Keratinocyte (primary cell): ENCODE data around the gene RNF115. TPM values are rescaled to one million over a fixed set of nuclear protein-coding genes. Genes with fewer than 3 reads are reported as not detected.
A peak's percentile ranks its signal among the peaks of the same experiment; 100 is the strongest.

Source experiments
- DNase-seq: peaks from one replicate; pipeline ENCODE4 v3.0.0-alpha.2; 2011; ENCODE audit warnings: low read depth, missing footprints, low spot score
- FAIRE-seq: peaks from 2 replicates; lab custom pipeline; 2011; peaks lifted over from hg19 to GRCh38; lab: Jason Lieb, UNC
- H2AFZ ChIP-seq: 2 replicates; pipeline ENCODE4 v1.6.0; 2012; ENCODE audit warnings: low read length, control low read depth, inconsistent platforms; ENCODE audit not compliant: control insufficient read depth
- H3K27ac ChIP-seq: 2 replicates; pipeline ENCODE4 v1.5.1; 2011; ENCODE audit warnings: low read length; ENCODE audit not compliant: control insufficient read depth, insufficient read depth
- H3K27me3 ChIP-seq: 3 replicates; pipeline ENCODE4 v1.6.0; 2011; ENCODE audit warnings: low read length; ENCODE audit not compliant: control insufficient read depth, insufficient read depth; ENCODE audit errors: extremely low read depth
- H3K36me3 ChIP-seq, 2 experiments: 2 replicates in 1 of 2; 3 replicates in 1 of 2; pipeline ENCODE4 v1.5.1; 2011; ENCODE audit warnings: low read length in 2 of 2, mild to moderate bottlenecking in 1 of 2; ENCODE audit not compliant: control insufficient read depth in 2 of 2, insufficient read depth in 2 of 2; ENCODE audit errors: extremely low read depth in 1 of 2
- H3K4me1 ChIP-seq: 3 replicates; pipeline ENCODE4 v1.5.1; 2011; ENCODE audit warnings: low read length; ENCODE audit not compliant: control insufficient read depth, insufficient read depth; ENCODE audit errors: extremely low read depth
- H3K4me2 ChIP-seq: 3 replicates; pipeline ENCODE4 v1.6.0; 2011; ENCODE audit warnings: low read depth, low read length; ENCODE audit not compliant: control insufficient read depth, insufficient read depth; ENCODE audit errors: extremely low read depth
- H3K4me3 ChIP-seq, 3 experiments: fragments of 200-600 bp in 1 of 3; sonication (generic) in 1 of 3; 2 replicates in 2 of 3; 3 replicates in 1 of 3; pipeline ENCODE4 v1.5.1; 2011 to 2016; ENCODE audit warnings: low read length in 3 of 3, mild to moderate bottlenecking in 3 of 3, control low read depth in 2 of 3, inconsistent platforms in 1 of 3, low read depth in 1 of 3, mixed read lengths in 1 of 3, mixed run types in 1 of 3, moderate library complexity in 1 of 3; ENCODE audit not compliant: control insufficient read depth in 2 of 3, insufficient read depth in 2 of 3; ENCODE audit errors: extremely low read depth in 1 of 3
- H3K79me2 ChIP-seq: 2 replicates; pipeline ENCODE4 v1.6.0; 2012; ENCODE audit warnings: low read length; ENCODE audit not compliant: control insufficient read depth, insufficient read depth
- H3K9ac ChIP-seq: 3 replicates; pipeline ENCODE4 v1.6.0; 2011; ENCODE audit warnings: low read length; ENCODE audit not compliant: control insufficient read depth, insufficient read depth; ENCODE audit errors: extremely low read depth
- H3K9me1 ChIP-seq: 3 replicates; pipeline ENCODE4 v1.6.0; 2011; ENCODE audit warnings: low read length; ENCODE audit not compliant: control insufficient read depth, insufficient read depth; ENCODE audit errors: extremely low read depth
- H3K9me3 ChIP-seq: 2 replicates; pipeline ENCODE4 v1.5.1; 2012; ENCODE audit warnings: low read depth, low read length; ENCODE audit not compliant: control insufficient read depth
- H4K20me1 ChIP-seq: 3 replicates; pipeline ENCODE4 v1.6.0; 2011; ENCODE audit warnings: low read length; ENCODE audit not compliant: control insufficient read depth, insufficient read depth; ENCODE audit errors: extremely low read depth
- CTCF ChIP-seq, 3 experiments: IDR thresholded peaks in 1 of 3; conservative IDR thresholded peaks in 1 of 3; optimal IDR thresholded peaks in 1 of 3; 2 replicates in 2 of 3; 3 replicates in 1 of 3; pipeline versions ENCODE3 to v1.5.1; 2011; ENCODE audit warnings: low read length in 3 of 3, mild to moderate bottlenecking in 3 of 3, moderate library complexity in 2 of 3, control low read depth in 1 of 3, inconsistent platforms in 1 of 3; ENCODE audit not compliant: insufficient read depth in 2 of 3; ENCODE audit errors: extremely low read depth in 1 of 3
- EZH2 ChIP-seq: IDR thresholded peaks from one replicate; pipeline ENCODE4 v1.6.1; 2012; ENCODE audit warnings: inconsistent platforms, mild to moderate bottlenecking, low read length, moderate library complexity
- dilution Hi-C: fragments of 300-500 bp; cut with MboI; formaldehyde crosslinking; loops from one replicate; pipeline ENCODE4 v1.7.0; 2020; ENCODE audit warnings: low sequenced_read_pairs; ENCODE audit not compliant: extremely low pct_ligation_motif_present
- polyA plus RNA-seq, 5 experiments: library from polyadenylated mRNA; depleted of rRNA in 3 of 5; stranded (reverse) in 3 of 5; stranded (forward) in 1 of 5; unstranded in 1 of 5; fragments of >200 nt; gene quantifications; 1 replicate in 1 of 5; 2 replicates in 3 of 5; 3 replicates in 1 of 5; pipeline versions ENCODE4 v1.2.1 to v1.2.3, GENCODE V29; 2011 to 2012; ENCODE audit warnings: missing spikeins in 2 of 5, low read depth in 1 of 5, low replicate concordance in 1 of 5

RNF115 gene
- polyA plus RNA-seq, 1 donor (not counting 4 experiments of a cell fraction or from before 2014, with no cell fraction given) = 10.1 TPM

- Histone ChIP-seq H3K27me3 (no peaks in the 10 kb centered on the region), H3K9ac (no peak overlapping the region), H3K9me1 (no peaks in the 10 kb centered on the region), H2AFZ (no peak overlapping the region), H3K9me3 (peaks cover 1% of the 10 kb centered on the region), H3K4me1 (peaks cover 7% of the 10 kb centered on the region), H4K20me1 (no peaks in the 10 kb centered on the region), H3K4me3 (no peak overlapping the region), H3K79me2 (no peaks in the 10 kb centered on the region), H3K27ac (no peak overlapping the region), H3K4me2 (no peak overlapping the region), H3K36me3 (no peaks in the 10 kb centered on the region)
- dilution Hi-C loops = no loop called here
- no peak for DNase-seq
- TF ChIP-seq EZH2 (no peak), CTCF (optimal IDR thresholded peaks at IDR 0.05 in 1 of 3, IDR thresholded peaks at IDR 0.05 in 1 of 3, conservative IDR thresholded peaks at IDR 0.05 in 1 of 3; ENCODE audit: extremely low read depth in 1 of 3, insufficient read depth in 2 of 3, low read length in 3 of 3) (no peak)
- peak; percentile 23 for FAIRE-seq
Measured at GRCh38 chr1:145736191-145736590, 87.7 kb downstream of the RNF115 start.

GRCh38 chr1:145730900-145731299 is 93.0 kb downstream of the RNF115 start:
- Histone ChIP-seq H3K36me3 (no peaks in the 10 kb centered on the region), H3K9ac (no peak overlapping the region), H2AFZ (no peak overlapping the region), H3K79me2 (no peaks in the 10 kb centered on the region), H3K4me3 (no peak overlapping the region), H3K4me2 (no peak overlapping the region), H4K20me1 (no peaks in the 10 kb centered on the region), H3K4me1 (no peaks in the 10 kb centered on the region), H3K9me3 (no peaks in the 10 kb centered on the region), H3K9me1 (no peaks in the 10 kb centered on the region), H3K27me3 (no peaks in the 10 kb centered on the region), H3K27ac (no peak overlapping the region)
- no peak for DNase-seq
- dilution Hi-C loops = no loop called here
- TF ChIP-seq EZH2 (no peak), CTCF (optimal IDR thresholded peaks at IDR 0.05 in 1 of 3, IDR thresholded peaks at IDR 0.05 in 1 of 3, conservative IDR thresholded peaks at IDR 0.05 in 1 of 3; ENCODE audit: extremely low read depth in 1 of 3, insufficient read depth in 2 of 3, low read length in 3 of 3) (peak in 1 of 3 experiments; percentile 7)
- FAIRE-seq = no peak
